HG03571 (cell line): ENCODE measurements around the gene SARS1.
"Not testable (repeated sequence)": the region's sequence is repeated elsewhere in the genome, so short reads cannot be mapped to it uniquely, and the experiment has no call there.

Experiments
- ATAC-seq: cut with Tn5 transposase; IDR thresholded peaks from one replicate; pipeline ENCODE4 v1.9.1; 2021; ENCODE audit not compliant: unreplicated experiment

SARS1 gene

DNA sequence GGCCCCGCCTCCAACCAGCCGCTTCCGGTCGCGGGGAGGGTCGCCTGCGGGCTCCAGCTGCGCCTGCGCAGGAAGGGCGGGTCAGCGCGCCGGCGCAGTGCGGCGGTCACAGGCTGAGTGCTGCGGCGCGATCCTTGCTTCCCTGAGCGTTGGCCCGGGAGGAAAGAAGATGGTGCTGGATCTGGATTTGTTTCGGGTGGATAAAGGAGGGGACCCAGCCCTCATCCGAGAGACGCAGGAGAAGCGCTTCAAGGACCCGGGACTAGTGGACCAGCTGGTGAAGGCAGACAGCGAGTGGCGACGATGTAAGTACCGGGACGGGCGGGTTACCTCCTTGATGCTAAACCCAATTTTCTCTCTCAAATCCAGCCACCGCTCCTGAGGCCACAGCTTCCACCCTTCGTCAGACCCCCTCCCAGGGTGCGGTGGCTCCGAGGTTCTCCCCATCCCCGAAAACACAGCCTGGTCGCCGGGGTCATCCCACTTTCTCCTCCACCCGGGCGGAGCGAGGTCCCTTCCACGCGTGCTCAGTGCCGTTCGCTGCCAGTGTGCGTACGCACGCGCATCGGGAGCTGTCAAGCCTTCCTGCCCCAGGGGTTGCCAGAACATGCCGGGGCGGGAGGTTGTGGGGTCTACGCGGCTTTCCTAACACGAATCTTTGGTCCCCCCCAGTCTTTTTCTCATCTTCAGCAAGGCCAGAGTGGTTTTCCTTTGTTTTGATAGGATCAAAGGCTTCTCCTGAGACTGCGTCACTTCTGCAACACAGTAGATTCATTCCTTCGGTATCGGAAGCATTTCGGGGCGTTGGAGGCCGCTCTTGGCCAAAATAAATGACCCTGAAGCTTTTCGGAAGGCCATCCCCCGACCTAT lies at the start of gene SARS1:
Gene SARS1, plus strand, starts transcription at position 95 of the 870 bp plus-strand sequence. Its CDS starts 75 bp downstream, at position 170.
- peak; percentile 86 for ATAC-seq

DNA sequence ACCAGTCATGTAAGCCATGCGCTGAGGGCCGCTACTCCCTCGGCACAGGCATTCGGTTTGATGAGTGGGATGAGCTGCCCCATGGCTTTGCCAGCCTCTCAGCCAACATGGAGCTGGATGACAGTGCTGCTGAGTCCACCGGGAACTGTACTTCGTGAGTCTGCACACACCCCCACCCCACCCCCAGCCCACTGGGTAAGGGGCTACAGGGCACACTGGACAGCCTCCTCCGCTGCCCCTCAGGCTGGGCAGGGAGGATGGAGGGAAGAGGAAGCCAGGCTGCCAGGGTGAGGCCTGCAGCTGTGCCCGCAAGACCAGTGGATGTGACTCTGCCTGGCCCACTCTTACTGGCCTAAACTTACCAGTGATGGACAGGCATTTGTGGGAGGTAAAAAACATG lies 49.2 kb upstream of the SARS1 start:
- no peak for ATAC-seq

- ATAC-seq = peak; percentile 50
Measured at GRCh38 chr1:109167001-109167506, 46.7 kb upstream of the SARS1 start.

GRCh38 chr1:109170035-109170764 lies 43.5 kb upstream of the SARS1 start:
- ATAC-seq = no peak

GRCh38 chr1:109171646-109172045 lies 42.1 kb upstream of the SARS1 start:
- ATAC-seq = no peak

DNA sequence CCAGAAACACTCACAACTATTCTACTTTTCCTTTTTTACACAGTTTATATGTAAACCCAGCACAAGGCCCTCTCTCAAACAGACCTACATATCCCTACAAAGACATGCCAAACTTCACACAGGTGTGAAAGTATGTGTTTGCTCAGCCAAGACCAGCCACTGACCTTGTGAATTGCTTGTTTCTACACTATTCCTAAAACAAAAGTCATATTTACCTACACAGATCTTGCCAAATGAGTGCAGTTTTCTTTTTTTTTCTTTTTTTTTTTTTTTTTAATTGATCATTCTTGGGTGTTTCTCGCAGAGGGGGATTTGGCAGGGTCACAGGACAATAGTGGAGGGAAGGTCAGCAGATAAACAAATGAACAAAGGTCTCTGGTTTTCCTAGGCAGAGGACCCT lies 37.4 kb upstream of the SARS1 start:
- ATAC-seq = not testable (repeated sequence)

- ATAC-seq = not testable (repeated sequence)
Measured at GRCh38 chr1:109180715-109181084, 33.0 kb upstream of the SARS1 start.

DNA sequence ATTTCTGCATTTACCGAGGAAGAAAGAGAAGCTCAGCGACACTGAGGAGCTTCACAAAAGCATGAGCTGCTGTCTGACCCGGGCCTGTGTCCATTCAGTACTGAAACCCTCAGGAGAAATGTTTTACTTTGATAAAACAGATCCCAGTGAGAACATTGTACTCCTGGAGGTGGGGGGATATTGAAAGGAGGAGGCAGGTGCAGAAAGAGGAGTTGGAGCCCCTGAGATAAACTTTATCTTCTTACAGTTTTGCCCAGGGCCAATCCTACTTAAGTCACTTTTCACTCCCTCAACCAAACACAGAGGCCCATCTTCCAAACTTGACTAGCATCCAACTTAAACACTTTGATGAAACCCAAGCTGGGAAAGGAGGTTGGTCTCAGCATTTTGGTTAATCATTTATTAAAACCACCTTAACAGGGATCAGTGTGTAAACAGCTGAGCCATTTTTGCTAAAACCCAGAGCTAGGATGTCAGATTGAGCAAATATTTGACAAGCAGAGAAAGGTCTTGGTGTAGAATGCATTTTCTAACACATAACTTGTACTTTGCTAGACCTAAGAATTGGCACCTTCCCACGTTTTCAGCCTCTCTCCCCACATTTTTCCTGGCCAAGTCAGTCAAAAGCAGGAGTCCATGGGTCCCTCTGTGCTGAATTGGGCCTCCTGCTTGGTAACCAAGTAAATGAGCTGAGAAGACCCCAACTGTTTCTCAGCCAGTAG lies 32.5 kb upstream of the SARS1 start:
- ATAC-seq = no peak

GRCh38 chr1:109181807-109182163 lies 31.9 kb upstream of the SARS1 start:
- ATAC-seq = no peak

- no peak for ATAC-seq
Measured at GRCh38 chr1:109183058-109183738, 30.5 kb upstream of the SARS1 start.

GRCh38 chr1:109184687-109185086 lies 29.0 kb upstream of the SARS1 start:
- ATAC-seq = no peak

DNA sequence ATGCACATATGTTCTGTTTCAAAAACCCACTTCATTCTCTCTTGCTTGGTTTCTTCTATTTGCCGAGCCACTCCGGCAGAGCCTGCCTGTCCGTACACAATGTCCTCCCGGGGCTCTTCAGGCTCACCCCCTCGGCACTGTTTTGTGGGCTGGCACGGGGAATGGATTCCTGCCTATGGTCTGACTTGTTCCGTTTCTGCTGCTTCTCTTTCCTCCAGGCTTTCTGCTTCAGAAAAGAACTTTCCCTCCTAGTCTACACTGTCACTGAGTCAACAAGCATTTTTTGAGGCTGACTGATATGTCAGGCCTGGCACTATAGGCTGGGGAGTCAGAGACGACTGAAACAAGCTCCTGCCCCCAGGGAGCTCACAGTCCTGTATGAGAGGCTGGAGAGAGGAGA lies 28.4 kb upstream of the SARS1 start:
- no peak for ATAC-seq

DNA sequence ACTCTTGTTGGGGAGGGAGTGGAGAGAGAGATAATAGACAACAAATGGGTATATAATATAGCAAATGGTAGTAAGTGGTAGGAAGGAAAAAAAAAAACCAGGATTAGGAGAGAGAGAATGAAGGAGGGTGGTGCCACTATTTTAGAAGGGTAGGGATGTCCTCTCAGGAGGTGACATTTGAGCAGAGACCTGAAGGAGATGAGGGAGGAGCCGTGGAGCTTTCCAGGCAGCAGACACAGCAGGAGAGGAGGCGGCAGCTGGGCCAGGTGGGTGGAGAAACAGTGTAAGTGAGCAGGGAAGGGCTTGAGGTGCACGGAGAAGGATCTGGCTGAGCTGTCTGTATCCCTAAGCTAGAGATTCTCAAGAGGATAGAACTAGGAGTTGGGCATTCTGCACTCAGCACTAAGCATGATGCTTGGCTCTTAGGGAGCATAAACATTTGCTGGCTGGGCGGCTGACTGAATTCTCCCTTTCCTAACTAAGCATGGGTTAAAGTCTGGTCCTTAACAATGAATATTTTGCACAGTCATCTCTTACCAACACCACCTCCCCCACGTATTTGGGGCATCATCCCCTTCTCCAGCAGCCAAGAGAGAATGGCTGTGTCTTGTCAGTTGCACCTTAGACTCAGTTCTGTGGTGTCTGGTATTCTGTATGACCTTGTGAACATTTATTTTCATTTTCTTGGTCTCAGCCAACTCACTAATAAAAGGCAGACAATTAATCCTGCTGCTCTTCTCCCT lies 27.6 kb upstream of the SARS1 start:
- no peak for ATAC-seq

DNA sequence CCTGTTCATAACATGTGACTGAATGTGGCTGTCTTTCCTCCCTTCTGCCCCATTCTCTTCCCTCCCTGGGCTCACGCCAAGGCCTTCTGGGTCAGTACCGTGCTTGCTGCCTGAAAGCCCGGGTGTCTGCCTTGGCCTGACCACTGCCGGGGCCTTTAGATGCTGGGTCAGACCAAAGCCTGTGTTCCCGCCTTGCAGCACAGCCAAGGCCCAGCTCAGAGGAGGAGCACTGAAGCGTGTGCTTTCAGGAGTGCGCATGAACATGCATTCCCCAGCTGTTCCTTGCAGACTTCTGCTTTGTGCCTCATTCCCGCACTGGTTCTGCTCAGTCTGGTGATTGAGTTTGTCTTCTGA lies 27.0 kb upstream of the SARS1 start:
- ATAC-seq = no peak

DNA sequence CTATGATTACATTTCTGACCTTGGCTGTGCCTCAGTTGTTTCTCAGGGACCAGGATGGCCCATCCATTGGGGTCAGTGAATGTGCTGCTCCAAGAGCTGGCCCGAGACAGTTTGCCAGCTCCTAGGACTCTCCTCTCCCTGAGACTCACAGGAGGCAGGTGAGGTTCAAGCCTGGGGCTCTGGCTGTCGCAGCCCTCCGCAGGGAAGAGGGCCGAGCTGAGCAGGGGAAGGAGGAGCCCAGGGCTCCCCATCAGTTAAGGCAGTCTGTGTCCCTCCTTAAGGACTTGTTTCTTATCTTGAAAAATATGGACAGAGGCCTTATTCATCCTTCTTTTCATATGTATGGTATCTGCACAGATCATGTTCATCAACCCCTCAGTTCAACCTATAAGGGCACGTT lies 26.6 kb upstream of the SARS1 start:
- ATAC-seq = no peak

DNA sequence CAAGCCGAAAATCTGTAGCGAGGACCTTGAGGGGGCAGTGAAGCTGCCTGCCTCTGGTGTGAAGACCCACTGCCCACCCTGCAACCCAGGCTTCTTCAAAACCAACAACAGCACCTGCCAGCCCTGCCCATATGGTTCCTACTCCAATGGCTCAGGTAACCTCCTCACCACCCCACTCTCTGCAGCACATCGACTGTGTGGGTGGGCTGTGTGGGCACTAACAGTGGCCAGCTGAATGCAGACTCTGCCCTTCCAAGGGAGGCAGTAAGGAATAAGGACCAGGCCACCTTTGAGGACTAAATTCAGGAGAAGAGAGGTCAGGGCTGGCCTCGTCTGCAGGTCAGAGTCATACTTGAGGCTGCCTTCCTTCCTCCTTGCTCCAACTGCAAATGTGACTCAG lies 25.5 kb upstream of the SARS1 start:
- ATAC-seq = no peak

DNA sequence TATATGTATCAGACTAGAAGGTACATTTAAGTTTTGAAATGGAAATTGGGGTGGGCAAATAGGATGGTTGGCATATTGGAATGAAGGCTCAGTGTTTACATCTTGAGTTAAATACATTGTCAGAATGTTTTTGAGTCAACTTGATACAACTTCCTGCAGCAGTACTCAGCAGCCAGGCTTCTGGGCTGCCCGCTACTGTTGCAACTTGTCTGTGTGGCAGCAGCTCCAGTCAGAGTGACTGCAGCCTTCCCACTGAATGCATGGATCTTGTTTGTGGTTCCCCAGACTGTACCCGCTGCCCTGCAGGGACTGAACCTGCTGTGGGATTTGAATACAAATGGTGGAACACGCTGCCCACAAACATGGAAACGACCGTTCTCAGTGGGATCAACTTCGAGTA lies 24.9 kb upstream of the SARS1 start:
- no peak for ATAC-seq

DNA sequence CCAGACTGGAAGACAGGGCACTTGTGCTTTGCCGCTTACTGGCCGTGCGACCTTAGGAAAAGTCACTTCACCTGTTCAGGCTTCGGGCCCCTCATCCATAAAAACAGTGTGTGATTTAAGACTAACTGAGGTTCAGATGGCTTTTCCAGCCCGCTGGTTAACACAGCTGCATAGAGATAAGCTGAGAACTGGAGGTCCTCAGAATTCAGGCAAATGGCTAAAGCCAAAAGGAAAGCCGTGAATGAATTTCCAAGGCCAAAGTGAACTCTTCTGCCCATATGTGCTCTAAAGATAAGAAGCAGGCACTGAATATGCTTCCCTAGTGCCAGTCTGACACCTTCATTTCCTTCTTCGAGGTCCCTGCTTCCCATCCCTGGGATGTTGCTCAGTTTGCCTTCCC lies 23.5 kb upstream of the SARS1 start:
- ATAC-seq = no peak

- ATAC-seq = no peak
Measured at GRCh38 chr1:109191377-109191776, 22.3 kb upstream of the SARS1 start.

DNA sequence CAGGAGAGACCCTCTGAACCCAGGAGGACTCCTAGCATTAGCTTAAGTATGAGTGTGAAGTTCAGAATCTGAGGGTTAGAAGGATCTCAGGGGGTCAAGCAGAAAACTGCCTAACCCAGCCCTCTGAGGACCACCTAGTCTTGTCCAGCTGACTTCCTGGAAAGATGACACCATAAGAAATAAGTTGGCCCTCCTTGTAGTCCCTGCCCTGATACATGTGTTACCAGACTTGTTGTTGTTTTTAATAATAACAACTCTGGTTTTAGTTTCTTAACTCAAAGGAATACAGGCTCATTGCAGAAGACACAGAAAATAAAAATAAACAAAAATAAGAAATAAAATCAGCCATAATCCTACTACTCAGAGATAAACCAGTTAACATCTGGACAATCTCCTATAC lies 21.8 kb upstream of the SARS1 start:
- ATAC-seq = no peak
